Right lobe of liver (tissue), 4 donors: Measurements from ENCODE around the gene PCDHB9.

Experiments used
- POLR2A ChIP-seq: fragments of 450-650 bp; IDR thresholded peaks from one replicate; pipeline ENCODE4 v1.6.1; 2017; ENCODE audit warnings: antibody characterized with exemption, mild to moderate bottlenecking
- TF ChIP-seq, protein P1 (sequence below), 4 donors: fragments of 200-600 bp in 3 of 4; fragments of 450-650 bp in 1 of 4; IDR thresholded peaks; one replicate each; pipeline versions ENCODE4 v1.5.1 to v1.8.0; 2016 to 2022; ENCODE audit warnings: antibody characterized with exemption in 4 of 4, mild to moderate bottlenecking in 2 of 4
- donor health status: DM: no; HTN: no; CAD: no.
- donor health status: DM: no; HTN: no; CAD: no.
- donor health status: DM: no; HTN: yes; CAD: no.

DNA sequence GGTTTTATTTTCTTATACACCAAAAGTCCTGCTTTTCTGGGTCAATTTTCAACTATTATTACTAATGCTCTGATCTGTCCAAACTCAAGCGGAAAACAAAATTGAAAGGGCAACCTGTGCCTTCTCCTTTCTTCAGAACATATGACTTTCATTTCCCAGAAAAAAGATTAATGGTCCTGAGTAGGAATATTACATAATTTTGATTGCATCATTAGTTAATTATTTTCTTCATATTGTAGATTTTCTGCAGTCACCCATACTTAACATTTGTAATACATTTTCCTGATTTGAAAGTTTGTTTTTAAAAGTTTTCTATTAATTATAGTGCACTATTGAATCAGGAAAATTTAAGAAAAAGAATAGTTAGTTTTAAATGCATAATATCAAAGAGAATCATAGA lies 11.0 kb upstream of the PCDHB9 start:
- TF ChIP-seq, protein P1, sequence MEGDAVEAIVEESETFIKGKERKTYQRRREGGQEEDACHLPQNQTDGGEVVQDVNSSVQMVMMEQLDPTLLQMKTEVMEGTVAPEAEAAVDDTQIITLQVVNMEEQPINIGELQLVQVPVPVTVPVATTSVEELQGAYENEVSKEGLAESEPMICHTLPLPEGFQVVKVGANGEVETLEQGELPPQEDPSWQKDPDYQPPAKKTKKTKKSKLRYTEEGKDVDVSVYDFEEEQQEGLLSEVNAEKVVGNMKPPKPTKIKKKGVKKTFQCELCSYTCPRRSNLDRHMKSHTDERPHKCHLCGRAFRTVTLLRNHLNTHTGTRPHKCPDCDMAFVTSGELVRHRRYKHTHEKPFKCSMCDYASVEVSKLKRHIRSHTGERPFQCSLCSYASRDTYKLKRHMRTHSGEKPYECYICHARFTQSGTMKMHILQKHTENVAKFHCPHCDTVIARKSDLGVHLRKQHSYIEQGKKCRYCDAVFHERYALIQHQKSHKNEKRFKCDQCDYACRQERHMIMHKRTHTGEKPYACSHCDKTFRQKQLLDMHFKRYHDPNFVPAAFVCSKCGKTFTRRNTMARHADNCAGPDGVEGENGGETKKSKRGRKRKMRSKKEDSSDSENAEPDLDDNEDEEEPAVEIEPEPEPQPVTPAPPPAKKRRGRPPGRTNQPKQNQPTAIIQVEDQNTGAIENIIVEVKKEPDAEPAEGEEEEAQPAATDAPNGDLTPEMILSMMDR (IDR thresholded peaks at IDR 0.05): no peak
- no peak for TF ChIP-seq POLR2A
